Mesendoderm (in vitro differentiated cells): ENCODE results near the gene DUSP1.

ENCODE experiments used
- DNase-seq: peaks from one replicate; pipeline ENCODE4 v3.0.0; 2013
- H2AK5ac ChIP-seq: 2 replicates; pipeline ENCODE4 v1.6.1; 2013; ENCODE audit warnings: low read length, inconsistent platforms
- H2BK120ac ChIP-seq: 2 replicates; pipeline ENCODE4 v1.6.1; 2013; ENCODE audit warnings: low read depth, mild to moderate bottlenecking, low read length, moderate library complexity, mixed read lengths
- H2BK15ac ChIP-seq: replicated peaks from 2 replicates; pipeline ENCODE4 v1.6.1; 2013; ENCODE audit warnings: low read depth, mild to moderate bottlenecking, moderate library complexity
- H2BK5ac ChIP-seq: 2 replicates; pipeline ENCODE4 v1.6.1; 2013; ENCODE audit warnings: low read length, inconsistent platforms
- H3K18ac ChIP-seq: 2 replicates; pipeline ENCODE4 v1.6.1; 2013; ENCODE audit warnings: mild to moderate bottlenecking, low read length, mixed read lengths
- H3K23ac ChIP-seq: one replicate; pipeline ENCODE4 v1.6.1; 2013; ENCODE audit warnings: low read length
- H3K27ac ChIP-seq: 2 replicates; pipeline ENCODE4 v1.5.1; 2013; ENCODE audit warnings: low read depth, mild to moderate bottlenecking, inconsistent platforms, low read length, moderate library complexity
- H3K27me3 ChIP-seq: 2 replicates; pipeline ENCODE4 v1.6.1; 2013; ENCODE audit warnings: low read length, control low read depth, mild to moderate bottlenecking, inconsistent platforms; ENCODE audit not compliant: insufficient read depth, poor library complexity
- H3K36me3 ChIP-seq: 2 replicates; pipeline ENCODE4 v1.6.1; 2013; ENCODE audit warnings: low read length, inconsistent platforms; ENCODE audit not compliant: control insufficient read depth, insufficient read depth
- H3K4ac ChIP-seq: one replicate; pipeline ENCODE4 v1.6.1; 2013; ENCODE audit warnings: low read depth, mild to moderate bottlenecking, low read length, moderate library complexity
- H3K4me1 ChIP-seq: 2 replicates; pipeline ENCODE4 v1.6.1; 2013; ENCODE audit warnings: low read depth, low read length, inconsistent platforms; ENCODE audit not compliant: control insufficient read depth
- H3K4me2 ChIP-seq: 2 replicates; pipeline ENCODE4 v1.6.1; 2013; ENCODE audit warnings: low read length
- H3K4me3 ChIP-seq: 2 replicates; pipeline ENCODE4 v1.5.1; 2013; ENCODE audit warnings: mild to moderate bottlenecking, low read length
- H3K56ac ChIP-seq: one replicate; pipeline ENCODE4 v1.6.1; 2013; ENCODE audit warnings: low read length
- H3K79me1 ChIP-seq: 2 replicates; pipeline ENCODE4 v1.6.1; 2013; ENCODE audit warnings: low read length, inconsistent platforms
- H3K79me2 ChIP-seq: 2 replicates; pipeline ENCODE4 v1.6.1; 2013; ENCODE audit warnings: mild to moderate bottlenecking, low read length; ENCODE audit not compliant: control insufficient read depth, insufficient read depth
- H3K9ac ChIP-seq: 2 replicates; pipeline ENCODE4 v1.6.1; 2013; ENCODE audit warnings: low read length, inconsistent platforms
- H4K5ac ChIP-seq: one replicate; pipeline ENCODE4 v1.6.1; 2013; ENCODE audit warnings: low read length
- H4K8ac ChIP-seq: one replicate; pipeline ENCODE4 v1.6.1; 2013; ENCODE audit warnings: low read depth, mild to moderate bottlenecking, control low read depth, low read length, moderate library complexity
- WGBS: extraction: QIAGEN DNeasy Blood & Tissue Kit; methylation state at CpG from one replicate; pipeline ENCODE4 v1.1.7; 2013; ENCODE audit warnings: low lambda C conversion rate, missing lambda C conversion rate; ENCODE audit not compliant: insufficient coverage; ENCODE audit errors: extremely low coverage; 5-methylcytosine and 5-hydroxymethylcytosine counted together

The DUSP1 gene

DNA sequence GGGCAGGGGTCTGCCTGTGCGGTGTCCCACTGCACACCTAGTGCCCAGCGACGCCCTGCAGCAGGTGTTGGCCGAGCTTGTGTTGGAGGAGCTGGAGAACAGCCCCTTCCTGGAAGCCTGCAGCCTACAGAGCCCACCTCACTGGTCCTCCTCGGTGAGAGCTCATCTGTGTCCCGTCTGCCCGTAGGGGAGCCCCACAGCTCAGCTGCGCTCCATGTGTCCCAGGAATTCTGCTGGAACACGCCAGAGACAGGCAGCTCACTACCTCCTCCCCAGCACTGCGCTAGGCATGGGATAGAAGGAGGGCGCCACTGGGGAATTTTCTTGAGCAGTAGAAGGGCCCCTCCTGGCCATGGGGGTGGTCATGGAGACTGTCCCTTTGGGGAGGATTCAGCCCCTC is 44.0 kb downstream of the DUSP1 start:
- no peak overlapping the region for H3K4me3 ChIP-seq
- no peak overlapping the region for H2BK15ac ChIP-seq
- DNase-seq, result no peak
- H3K79me2 ChIP-seq, result no peaks in the 10 kb centered on the region
- no peak overlapping the region for H2BK5ac ChIP-seq
- H3K79me1 ChIP-seq, result no peaks in the 10 kb centered on the region
- whole genome bisulfite sequencing, result no CpG with 5 or more reads among the region's 11 CpGs
- no peak overlapping the region for H3K56ac ChIP-seq
- H3K36me3 ChIP-seq, result no peaks in the 10 kb centered on the region
- no peak overlapping the region for H2BK120ac ChIP-seq
- H3K23ac ChIP-seq, result no peak overlapping the region
- H4K8ac ChIP-seq, result no peak overlapping the region
- no peak overlapping the region for H3K18ac ChIP-seq
- no peak overlapping the region for H3K4me2 ChIP-seq
- no peak overlapping the region for H3K9ac ChIP-seq
- peaks cover 6% of the 10 kb centered on the region for H3K4me1 ChIP-seq
- no peak overlapping the region for H2AK5ac ChIP-seq
- no peak overlapping the region for H3K27ac ChIP-seq
- no peaks in the 10 kb centered on the region for H3K27me3 ChIP-seq
- no peak overlapping the region for H3K4ac ChIP-seq
- no peak overlapping the region for H4K5ac ChIP-seq

DNA sequence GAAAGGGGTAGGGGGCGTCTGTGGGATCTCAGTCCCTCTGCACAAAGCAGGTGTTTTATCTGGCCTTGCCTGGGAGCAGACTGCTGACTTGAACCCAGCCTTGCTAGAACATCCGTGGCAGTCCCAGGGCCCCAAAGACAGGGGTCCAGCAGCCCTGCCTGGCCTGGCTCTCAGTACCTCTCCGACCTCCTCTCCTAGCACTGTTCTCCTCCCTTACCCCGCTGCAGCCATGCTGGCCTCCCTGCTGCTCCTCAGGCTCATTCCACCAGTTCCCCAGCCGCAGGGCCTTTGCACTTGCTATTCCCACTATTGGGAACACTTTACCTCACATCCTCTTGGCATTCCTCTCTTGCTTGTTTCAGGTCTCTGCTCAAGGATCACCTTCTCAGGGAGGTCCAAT is 45.2 kb downstream of the DUSP1 start:
- Histone ChIP-seq H3K9ac (no peak overlapping the region), H3K36me3 (no peaks in the 10 kb centered on the region), H3K27me3 (peaks cover 3% of the 10 kb centered on the region), H4K5ac (no peak overlapping the region), H2BK15ac (no peak overlapping the region), H2BK120ac (no peak overlapping the region), H3K27ac (no peak overlapping the region), H2AK5ac (no peak overlapping the region), H3K79me1 (no peaks in the 10 kb centered on the region), H3K4ac (no peak overlapping the region), H3K18ac (no peak overlapping the region), H4K8ac (no peak overlapping the region), H3K4me2 (no peak overlapping the region), H3K4me1 (peaks cover 7% of the 10 kb centered on the region), H3K56ac (no peak overlapping the region), H2BK5ac (no peak overlapping the region), H3K79me2 (no peaks in the 10 kb centered on the region), H3K4me3 (no peak overlapping the region), H3K23ac (no peak overlapping the region)
- DNase-seq, result no peak
- WGBS, result no CpG with 5 or more reads among the region's 5 CpGs

DNA sequence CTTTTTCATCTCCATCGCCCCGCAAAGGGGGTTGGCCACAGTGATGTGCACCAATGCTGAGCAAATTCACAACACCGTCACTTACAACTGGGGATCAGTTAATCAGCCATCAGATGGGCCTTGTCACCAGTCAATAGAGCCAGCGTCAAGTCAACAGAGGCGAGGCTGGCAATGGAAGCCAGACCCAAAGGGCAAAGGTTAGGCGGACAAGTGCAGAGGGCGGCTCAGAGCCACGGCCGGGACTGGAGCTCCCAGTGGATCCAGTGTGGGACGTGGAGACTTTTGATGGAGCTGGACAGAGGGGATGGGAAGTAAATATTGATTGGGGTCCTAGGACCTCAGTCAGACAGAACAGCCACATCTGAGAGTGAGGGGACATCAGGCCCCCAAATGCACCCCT is 45.7 kb downstream of the DUSP1 start:
- no peak overlapping the region for H3K4ac ChIP-seq
- no peak overlapping the region for H2AK5ac ChIP-seq

DNA sequence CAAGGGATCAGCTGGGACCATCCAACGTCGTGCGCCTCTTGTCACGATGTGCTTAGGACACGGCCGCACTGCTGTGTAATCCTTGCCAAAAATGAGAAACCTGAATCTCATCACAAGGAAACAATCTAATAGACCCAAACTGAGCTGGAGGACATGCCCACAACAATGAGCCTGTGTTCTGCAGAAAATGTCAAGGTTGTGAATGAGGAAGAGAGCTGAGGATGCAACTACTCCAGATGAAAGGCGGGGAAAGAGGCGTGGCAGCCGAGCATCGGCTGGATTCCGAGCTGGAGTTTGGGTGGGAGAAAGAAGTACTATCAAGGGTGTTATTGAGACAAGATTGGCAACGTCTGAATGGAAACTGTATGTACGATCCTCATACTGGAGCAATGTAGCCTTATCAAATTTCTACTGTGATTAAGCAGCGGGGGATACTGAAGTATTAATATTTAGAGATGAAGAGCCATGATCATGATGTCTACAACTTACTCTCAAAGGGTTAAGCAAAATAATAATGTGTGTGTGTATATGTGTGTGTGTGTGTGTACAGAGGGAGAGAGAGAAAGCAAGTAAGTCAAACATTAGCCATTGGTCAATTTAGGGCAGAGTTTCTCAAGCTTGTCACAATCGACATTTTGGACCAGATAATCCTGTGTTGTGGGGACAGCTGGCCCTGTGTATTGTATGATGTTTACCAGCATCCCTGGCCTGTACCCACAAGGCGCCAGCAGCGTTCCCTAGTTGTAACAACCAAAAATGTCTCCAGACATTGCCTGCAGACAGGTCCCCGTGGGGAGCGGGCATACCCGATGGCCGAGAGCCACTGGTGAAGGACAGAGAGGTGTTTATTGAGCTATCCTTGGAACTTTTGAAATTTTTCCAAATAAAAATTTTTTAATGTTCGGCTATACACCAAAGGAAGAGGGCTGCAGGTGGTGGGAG is 46.5 kb downstream of the DUSP1 start:
- Histone ChIP-seq H3K79me1 (no peaks in the 10 kb centered on the region), H2AK5ac (no peak overlapping the region), H3K18ac (no peak overlapping the region), H2BK15ac (no peak overlapping the region), H3K4me3 (no peak overlapping the region), H2BK120ac (no peak overlapping the region), H3K23ac (no peak overlapping the region), H3K4me1 (peaks cover 7% of the 10 kb centered on the region), H3K56ac (no peak overlapping the region), H3K36me3 (no peaks in the 10 kb centered on the region), H3K27ac (no peak overlapping the region), H3K9ac (no peak overlapping the region), H3K4ac (no peak overlapping the region), H3K4me2 (no peak overlapping the region), H3K79me2 (no peaks in the 10 kb centered on the region), H3K27me3 (peaks cover 8% of the 10 kb centered on the region), H4K8ac (no peak overlapping the region), H4K5ac (no peak overlapping the region), H2BK5ac (no peak overlapping the region)
- WGBS, result no CpG with 5 or more reads among the region's 22 CpGs
- no peak for DNase-seq

More for the DNA sequence above, 45.7 kb downstream of the DUSP1 start:
- no peak overlapping the region for H3K4me3 ChIP-seq
- H3K4me1 ChIP-seq, result peaks cover 7% of the 10 kb centered on the region
- H3K27ac ChIP-seq, result no peak overlapping the region
- WGBS, result no CpG with 5 or more reads among the region's 10 CpGs
- H2BK5ac ChIP-seq, result no peak overlapping the region
- peaks cover 8% of the 10 kb centered on the region for H3K27me3 ChIP-seq
- no peak overlapping the region for H3K18ac ChIP-seq
- no peak overlapping the region for H2BK120ac ChIP-seq
- no peak overlapping the region for H4K5ac ChIP-seq
- H3K9ac ChIP-seq, result no peak overlapping the region
- no peaks in the 10 kb centered on the region for H3K79me2 ChIP-seq
- H3K23ac ChIP-seq, result no peak overlapping the region
- H3K79me1 ChIP-seq, result no peaks in the 10 kb centered on the region
- no peaks in the 10 kb centered on the region for H3K36me3 ChIP-seq
- H4K8ac ChIP-seq, result no peak overlapping the region
- no peak overlapping the region for H3K56ac ChIP-seq
- H2BK15ac ChIP-seq, result no peak overlapping the region
- H3K4me2 ChIP-seq, result no peak overlapping the region
- DNase-seq, result no peak

DNA sequence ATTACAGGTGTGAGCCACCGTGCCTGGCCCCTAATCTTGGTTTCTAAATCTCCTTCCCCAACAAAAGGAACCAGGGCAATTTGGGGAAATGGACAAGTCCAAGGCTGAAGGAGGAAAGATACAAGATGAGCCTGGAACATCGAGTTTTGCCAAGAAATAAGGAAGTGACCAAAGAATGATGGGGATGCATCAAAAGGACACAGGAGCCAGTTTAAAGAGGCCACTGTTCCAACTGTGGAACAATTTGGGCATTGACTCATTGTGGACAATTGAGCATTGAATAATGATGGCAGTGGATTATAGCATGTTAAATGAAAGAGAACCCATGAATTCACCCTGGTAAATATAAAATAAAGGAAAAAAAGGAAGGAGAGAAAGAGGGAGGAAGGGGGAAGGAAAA is 47.5 kb downstream of the DUSP1 start:
- Histone ChIP-seq H2AK5ac (no peak overlapping the region), H3K18ac (no peak overlapping the region), H3K4me2 (no peak overlapping the region), H2BK120ac (no peak overlapping the region), H3K79me1 (no peaks in the 10 kb centered on the region), H4K5ac (no peak overlapping the region), H3K23ac (no peak overlapping the region), H3K27ac (no peak overlapping the region), H4K8ac (no peak overlapping the region), H3K4ac (no peak overlapping the region), H3K9ac (no peak overlapping the region), H3K36me3 (no peaks in the 10 kb centered on the region), H2BK15ac (no peak overlapping the region), H3K56ac (no peak overlapping the region), H3K4me3 (no peak overlapping the region), H3K79me2 (no peaks in the 10 kb centered on the region), H3K27me3 (peaks cover 8% of the 10 kb centered on the region), H3K4me1 (peaks cover 7% of the 10 kb centered on the region), H2BK5ac (no peak overlapping the region)
- no peak for DNase-seq
- no CpG with 5 or more reads among the region's 2 CpGs for WGBS
